T-helper 1 cell (primary cell): ENCODE data around the gene MS4A15.
A peak's percentile ranks its signal among the peaks of the same experiment; 100 is the strongest.
"Not testable (repeated sequence)": the region's sequence is repeated elsewhere in the genome, so short reads cannot be mapped to it uniquely, and the experiment has no call there.

Experiments
- DNase-seq, 5 donors: peaks; one replicate each; pipeline ENCODE4 v3.0.0-alpha.2; 2012 to 2020
- total RNA-seq, 4 donors: gene quantifications; one replicate each; lab custom pipeline; 2026; lab: John Stamatoyannopoulos, UW

MS4A15 gene, protein sequence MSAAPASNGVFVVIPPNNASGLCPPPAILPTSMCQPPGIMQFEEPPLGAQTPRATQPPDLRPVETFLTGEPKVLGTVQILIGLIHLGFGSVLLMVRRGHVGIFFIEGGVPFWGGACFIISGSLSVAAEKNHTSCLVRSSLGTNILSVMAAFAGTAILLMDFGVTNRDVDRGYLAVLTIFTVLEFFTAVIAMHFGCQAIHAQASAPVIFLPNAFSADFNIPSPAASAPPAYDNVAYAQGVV
- total RNA-seq, result 0 to 0.08 (median 0) reads per million in 4 donors

- DNase-seq, result peak in 1 of 5 donors; percentile 9
These were observed at the start of gene MS4A15 for GRCh38 chr11:60756307-60757032. TSS of gene MS4A15 (plus strand) at chr11:60756867. CDS start at chr11:60763734, 6,867 bp downstream.

DNA sequence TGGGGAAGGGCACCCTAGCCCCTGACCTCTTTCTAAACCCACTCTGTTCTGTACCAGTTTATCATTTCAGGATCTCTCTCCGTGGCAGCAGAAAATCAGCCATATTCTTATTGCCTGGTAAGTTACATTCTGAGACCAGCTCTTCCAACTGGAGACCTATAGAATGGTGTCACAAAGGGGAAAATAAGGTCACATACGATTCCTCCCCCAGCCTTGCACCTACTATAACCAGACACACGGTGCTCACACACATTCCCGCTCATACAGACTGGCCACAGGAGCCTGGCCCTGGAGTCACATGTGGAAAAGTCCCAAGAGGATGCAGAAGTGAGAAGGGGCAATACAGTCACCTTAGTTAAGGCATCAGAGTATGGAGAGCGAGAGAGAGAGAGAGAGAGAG, 49.7 kb upstream of the MS4A15 start:
- DNase-seq, result no peak

- no peak for DNase-seq
These were observed 46.2 kb upstream of the MS4A15 start for GRCh38 chr11:60710482-60710881.

GRCh38 chr11:60711276-60711675, 45.4 kb upstream of the MS4A15 start:
- no peak for DNase-seq

DNA sequence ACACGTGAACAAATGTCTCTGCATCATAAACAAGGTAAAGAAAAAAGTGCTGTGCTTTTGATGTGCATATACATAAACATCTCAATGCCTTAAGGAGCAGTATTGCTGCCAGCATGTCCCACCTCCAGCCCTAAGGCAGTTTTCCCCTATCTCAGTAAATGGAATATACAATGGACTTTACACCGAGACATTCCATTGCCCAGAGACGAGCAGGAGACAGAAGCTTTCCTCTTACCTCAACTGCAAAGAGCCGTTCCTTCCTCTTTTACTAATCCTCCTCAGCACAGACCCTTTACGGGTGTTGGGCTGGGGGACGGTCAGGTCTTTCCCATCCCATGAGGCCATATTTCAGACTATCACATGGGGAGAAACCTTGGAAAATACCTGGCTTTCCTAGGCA, 43.2 kb upstream of the MS4A15 start:
- DNase-seq, result not testable (repeated sequence)

DNA sequence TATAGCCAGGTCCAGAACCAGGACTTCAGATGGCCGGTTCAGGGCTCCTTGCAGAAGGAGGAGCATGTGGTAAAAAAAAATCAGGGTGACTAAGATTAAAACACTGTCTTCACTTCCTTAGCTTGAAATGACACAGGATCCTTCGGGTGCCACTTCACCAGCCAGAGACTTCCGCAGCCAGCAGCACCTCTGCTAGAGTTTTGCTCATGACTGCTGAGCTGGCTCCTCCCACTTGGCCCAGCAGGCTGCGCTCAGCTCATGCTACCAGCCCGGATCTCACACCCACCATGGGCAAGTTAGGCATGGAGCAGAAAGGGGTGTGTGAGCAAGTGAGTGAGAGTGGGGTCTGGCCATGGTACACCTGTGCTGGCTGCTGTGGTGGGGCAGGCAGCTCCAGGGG, 38.7 kb upstream of the MS4A15 start:
- peak in 1 of 5 donors; percentile 35 for DNase-seq

DNA sequence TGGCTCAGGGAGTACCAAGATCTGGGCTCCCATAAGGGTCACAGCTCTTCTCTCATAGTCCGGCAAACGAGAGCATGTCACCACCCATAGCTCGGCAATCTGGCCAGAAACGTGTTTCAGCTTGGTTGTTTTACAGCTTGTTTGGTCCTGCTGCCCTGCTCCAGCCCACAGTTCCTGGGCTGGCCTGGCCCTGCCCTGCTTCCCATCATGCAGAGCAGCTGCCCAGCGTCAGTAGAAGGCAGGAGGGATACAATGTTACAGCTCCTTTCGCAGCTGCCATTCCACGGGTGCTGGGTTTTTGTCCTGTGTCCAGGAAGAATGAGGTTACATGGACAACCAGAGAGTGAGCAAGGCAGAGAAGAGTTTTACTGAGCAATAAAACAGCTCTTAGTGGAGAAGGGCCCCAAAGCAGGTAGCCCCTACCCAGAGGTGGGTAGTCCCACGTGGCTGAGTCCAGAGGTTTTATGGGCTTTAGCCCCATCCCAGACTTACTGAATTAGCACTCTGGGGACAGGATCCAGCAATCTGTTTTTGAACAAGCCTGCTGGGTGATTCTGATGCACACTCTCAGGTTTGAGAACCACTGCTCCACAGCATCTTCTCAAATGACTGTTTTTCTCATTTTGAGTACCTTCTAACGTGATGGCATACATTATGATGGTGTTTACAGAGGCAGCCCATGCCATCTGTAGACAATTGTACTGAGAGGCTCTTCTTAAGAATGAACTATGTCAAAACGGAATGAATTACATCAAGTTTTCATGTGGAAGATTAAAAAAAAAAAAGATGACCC, 37.9 kb upstream of the MS4A15 start:
- DNase-seq, result peak in 1 of 5 donors; percentile 9

- DNase-seq, result no peak
These were observed 37.3 kb upstream of the MS4A15 start for GRCh38 chr11:60719391-60719790.

- DNase-seq, result no peak
These were observed 36.2 kb upstream of the MS4A15 start for GRCh38 chr11:60720460-60720859.

DNA sequence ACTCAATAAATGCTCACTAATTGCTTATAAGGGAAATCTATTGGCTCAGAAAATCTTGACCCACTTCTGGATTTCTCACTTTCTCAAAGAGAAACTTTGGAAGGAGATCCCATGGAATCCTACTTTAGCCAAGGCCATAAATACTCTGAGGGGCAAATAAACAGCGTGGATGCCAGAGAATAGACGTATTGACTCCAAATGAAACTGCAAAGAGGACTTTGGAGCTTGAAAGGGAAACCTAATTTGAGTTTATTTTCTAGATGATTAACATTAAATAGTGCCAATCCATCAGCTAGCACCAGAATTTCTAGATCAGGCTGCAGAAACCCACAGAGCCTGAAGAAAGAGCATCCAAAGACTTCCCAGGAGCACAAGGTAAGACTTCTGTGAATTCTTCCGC, 32.2 kb upstream of the MS4A15 start, which contains the start of gene MS4A18:
MS4A18 (plus strand) TSS at position 301 of the 400 bp plus-strand sequence.
- no peak for DNase-seq

DNA sequence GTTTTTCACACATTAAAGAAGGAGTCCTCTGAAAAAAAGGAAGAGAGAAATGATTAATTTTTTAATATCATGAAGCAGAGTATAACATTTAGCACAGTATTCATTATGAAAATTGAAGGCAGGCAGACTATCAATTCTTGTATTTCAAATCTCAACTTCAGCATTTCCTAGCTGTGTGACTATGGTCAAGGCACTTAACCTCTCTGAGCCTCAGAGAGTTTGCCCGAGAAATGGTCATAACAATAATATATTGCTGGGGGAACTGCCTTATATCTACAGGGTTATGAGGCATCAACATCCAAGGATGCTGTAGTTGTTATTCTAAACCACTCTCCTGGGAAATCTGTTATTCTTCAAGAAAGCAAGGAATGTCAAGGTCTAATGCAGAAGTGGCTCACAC, 31.1 kb upstream of the MS4A15 start:
- DNase-seq, result no peak

GRCh38 chr11:60731586-60731985, 25.1 kb upstream of the MS4A15 start:
- no peak for DNase-seq

DNA sequence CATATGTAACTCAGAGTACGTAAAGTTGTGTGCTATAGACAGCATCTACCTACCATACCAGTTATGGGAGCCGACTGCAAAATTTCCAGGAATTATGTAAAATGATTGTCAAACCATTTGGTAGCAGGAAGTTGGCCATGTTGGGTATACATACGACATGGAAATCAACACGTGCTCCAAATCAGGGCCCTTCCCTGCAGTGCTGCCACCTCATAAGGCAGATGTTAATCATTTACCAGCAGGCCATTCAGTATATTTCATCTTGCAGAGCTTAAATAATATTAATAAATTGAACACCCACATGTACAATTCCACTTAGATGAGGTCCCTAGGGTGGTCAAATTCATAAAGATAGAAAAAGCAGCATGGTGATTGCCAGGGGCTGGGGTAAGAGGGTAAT, 22.4 kb upstream of the MS4A15 start:
- DNase-seq, result no peak

DNA sequence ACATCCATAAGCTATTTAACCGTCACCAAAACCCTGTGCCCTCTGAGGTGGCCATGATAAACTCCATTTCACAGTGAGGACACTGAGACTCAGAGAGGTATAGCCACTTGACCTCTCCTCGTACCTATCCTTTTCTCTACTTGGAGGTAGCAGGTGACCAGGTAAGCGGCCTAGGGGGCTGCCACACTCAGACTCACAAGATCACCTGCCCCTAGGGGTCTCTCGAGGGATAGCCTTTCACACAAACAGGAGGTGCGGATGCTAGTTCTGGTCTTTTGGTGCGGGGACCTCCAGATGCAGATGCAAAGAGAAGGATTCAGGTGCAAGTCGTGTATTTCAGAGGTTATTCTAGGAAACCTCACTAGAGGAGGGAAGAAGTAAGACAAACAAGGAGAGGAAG, 17.6 kb upstream of the MS4A15 start:
- DNase-seq, result no peak

GRCh38 chr11:60740573-60740972, 16.1 kb upstream of the MS4A15 start:
- DNase-seq, result no peak

DNA sequence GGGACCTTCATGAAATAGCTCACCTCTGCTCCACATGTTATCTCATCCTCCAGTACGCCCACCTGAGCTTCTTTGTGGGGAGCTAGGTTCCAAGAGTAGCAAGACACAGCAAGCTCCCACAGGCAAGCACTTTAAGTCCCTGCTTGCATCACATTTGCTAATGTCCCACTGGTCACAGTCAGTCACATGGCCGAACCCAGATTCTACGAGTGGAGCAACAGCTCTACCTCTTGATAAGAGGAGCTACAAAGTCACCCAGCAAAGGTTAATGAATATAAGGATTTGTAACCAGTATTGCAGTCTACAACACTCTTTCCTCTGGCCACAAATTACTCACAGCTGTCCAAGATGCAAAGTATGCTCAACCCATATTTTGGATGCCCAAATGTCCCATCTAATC, 15.2 kb upstream of the MS4A15 start:
- no peak for DNase-seq

DNA sequence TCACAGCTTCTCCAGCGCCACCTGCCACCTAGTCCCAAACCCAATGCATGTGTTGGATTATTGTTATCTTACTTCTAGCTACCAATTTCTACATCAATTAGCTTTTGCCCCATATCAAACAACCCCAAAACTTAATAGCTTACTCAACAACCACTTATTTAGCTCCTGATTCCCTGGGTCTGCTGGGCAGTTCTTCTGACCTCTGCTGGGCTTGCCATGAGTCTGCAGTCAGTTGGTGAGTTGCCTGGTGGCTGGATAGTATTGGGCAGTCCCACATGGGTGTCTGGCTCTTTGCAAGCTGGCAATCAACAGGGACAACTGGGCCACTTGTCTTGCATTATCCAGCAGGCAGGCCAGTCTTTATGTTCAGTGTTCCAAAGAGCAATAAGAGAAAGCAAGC, 13.6 kb upstream of the MS4A15 start:
- no peak for DNase-seq

GRCh38 chr11:60744114-60744513, 12.6 kb upstream of the MS4A15 start:
- no peak for DNase-seq

GRCh38 chr11:60747359-60747873, 9.3 kb upstream of the MS4A15 start:
- no peak for DNase-seq

GRCh38 chr11:60748225-60748624, 8.4 kb upstream of the MS4A15 start:
- no peak for DNase-seq

DNA sequence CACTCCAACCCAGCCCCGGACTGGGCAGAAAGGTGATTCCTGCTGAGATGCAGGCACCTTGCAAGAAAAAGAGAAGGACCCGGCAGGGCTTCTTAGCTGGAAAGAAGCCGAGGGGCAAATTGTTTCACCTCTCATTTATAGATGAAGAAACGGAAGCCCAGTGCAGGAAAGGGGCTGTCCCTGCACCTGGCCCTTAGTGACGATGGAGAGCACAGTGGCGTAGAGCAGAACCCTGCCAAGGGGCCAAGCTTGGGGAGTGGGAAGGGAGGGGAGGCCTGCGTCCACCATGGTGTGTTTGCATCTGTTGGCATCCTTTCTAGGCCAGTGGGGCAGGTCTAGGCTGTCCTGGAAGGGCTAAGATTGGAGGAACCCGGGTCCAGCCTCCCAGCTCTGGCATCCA, 7.8 kb upstream of the MS4A15 start:
- DNase-seq, result no peak

DNA sequence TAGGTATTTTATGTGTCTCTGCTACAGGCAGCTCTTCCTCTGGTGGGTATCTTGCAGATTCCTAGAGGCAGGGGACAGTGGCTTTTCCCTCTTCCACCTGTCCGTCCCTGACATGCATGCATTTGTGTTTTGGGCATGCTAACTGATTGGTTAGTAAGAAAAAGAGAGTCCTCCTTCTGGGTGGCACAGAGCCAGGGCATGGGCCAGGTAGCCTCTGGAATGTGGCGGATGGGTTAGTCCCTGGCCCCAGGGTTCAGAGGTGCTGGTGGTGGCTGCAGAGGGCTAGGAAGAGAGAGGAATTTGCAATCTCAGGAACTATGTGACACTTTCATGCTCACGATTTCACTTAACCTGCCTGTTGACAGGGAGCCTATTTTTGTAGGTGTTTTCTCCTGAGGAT, 5.8 kb upstream of the MS4A15 start:
- DNase-seq, result no peak

GRCh38 chr11:60753309-60753708, 3.4 kb upstream of the MS4A15 start:
- no peak for DNase-seq
